GM19035 (cell line): ENCODE data around the gene DLG2.

ENCODE experiments used
- ATAC-seq: cut with Tn5 transposase; IDR thresholded peaks from one replicate; pipeline ENCODE4 v1.9.1; 2021; ENCODE audit not compliant: unreplicated experiment

The DLG2 gene

GRCh38 chr11:84247926-84248325 lies 1379.2 kb downstream of the DLG2 start:
- ATAC-seq = no peak

- ATAC-seq = no peak
Measured at GRCh38 chr11:84247129-84247528, 1380.0 kb downstream of the DLG2 start.

- peak; percentile 89 for ATAC-seq
Measured at GRCh38 chr11:84243629-84244263, 1383.4 kb downstream of the DLG2 start.

- ATAC-seq = no peak
Measured at GRCh38 chr11:84241343-84242131, 1385.6 kb downstream of the DLG2 start.

- no peak for ATAC-seq
Measured at GRCh38 chr11:84240847-84241246, 1386.3 kb downstream of the DLG2 start.

- ATAC-seq = no peak
Measured at GRCh38 chr11:84236436-84236835, 1390.7 kb downstream of the DLG2 start.

GRCh38 chr11:84234462-84235202 lies 1392.5 kb downstream of the DLG2 start:
- no peak for ATAC-seq

GRCh38 chr11:84234011-84234410 lies 1393.1 kb downstream of the DLG2 start:
- ATAC-seq = no peak

- ATAC-seq = no peak
Measured at GRCh38 chr11:84232511-84232910, 1394.6 kb downstream of the DLG2 start.

GRCh38 chr11:84230402-84230801 lies 1396.7 kb downstream of the DLG2 start:
- no peak for ATAC-seq

GRCh38 chr11:84227970-84228665 lies 1399.0 kb downstream of the DLG2 start:
- no peak for ATAC-seq

GRCh38 chr11:84224042-84224441 lies 1403.1 kb downstream of the DLG2 start:
- ATAC-seq = no peak

GRCh38 chr11:84218318-84218717 lies 1408.8 kb downstream of the DLG2 start:
- ATAC-seq = no peak

- ATAC-seq = no peak
Measured at GRCh38 chr11:84215672-84216071, 1411.5 kb downstream of the DLG2 start.

GRCh38 chr11:84214557-84214956 lies 1412.6 kb downstream of the DLG2 start:
- ATAC-seq = no peak

GRCh38 chr11:84212468-84213390 lies 1414.4 kb downstream of the DLG2 start:
- no peak for ATAC-seq

- no peak for ATAC-seq
Measured at GRCh38 chr11:84211896-84212295, 1415.2 kb downstream of the DLG2 start.

GRCh38 chr11:84194696-84195095 lies 1432.4 kb downstream of the DLG2 start:
- ATAC-seq = no peak

- ATAC-seq = no peak
Measured at GRCh38 chr11:84193706-84194105, 1433.4 kb downstream of the DLG2 start.

GRCh38 chr11:84188521-84188920 lies 1438.6 kb downstream of the DLG2 start:
- no peak for ATAC-seq
